Umbilical cord (tissue), 2 donors: ENCODE data around the gene HM13. TPM values are rescaled to one million over a fixed set of nuclear protein-coding genes. Genes with fewer than 3 reads are reported as not detected.
"Not testable (repeated sequence)": the region's sequence is repeated elsewhere in the genome, so short reads cannot be mapped to it uniquely, and the experiment has no call there.

Experiments
- DNase-seq: peaks from one replicate; pipeline ENCODE4 v3.0.0-alpha.2; 2015; ENCODE audit warnings: low spot score
- total RNA-seq: library from RNA; depleted of rRNA; stranded (reverse); fragments of >200 nt; gene quantifications from one replicate; pipeline ENCODE4 v1.2.3, GENCODE V29; 2014; ENCODE audit warnings: low replicate concordance; ENCODE audit not compliant: insufficient read depth

The HM13 gene
- total RNA-seq, 1 donor from 2014 or later = 42.1 TPM

DNA sequence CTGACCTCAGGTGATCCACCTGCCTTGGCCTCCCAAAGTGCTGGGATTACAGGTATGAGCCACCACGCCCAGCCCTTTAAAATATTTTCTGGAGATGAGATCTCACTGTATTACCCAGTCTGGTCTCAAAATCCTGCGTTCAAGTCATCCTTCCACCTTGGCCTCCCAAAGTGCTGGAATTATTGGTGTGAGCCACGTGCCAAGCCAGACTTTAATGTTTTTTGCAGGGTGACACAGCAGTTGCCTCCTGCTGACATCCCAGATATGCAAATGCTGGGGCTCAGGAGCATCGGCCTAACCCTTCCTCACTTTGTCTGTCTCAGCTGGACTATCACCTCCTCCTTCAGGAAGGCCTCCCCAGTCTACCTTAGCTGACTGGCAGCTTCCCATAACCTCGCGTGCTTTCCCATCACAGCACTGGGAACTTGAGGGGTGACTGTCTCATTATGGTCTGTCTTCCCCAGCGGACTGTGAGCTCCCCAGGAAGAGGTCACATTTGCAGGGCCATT is 76.5 kb downstream of the HM13 start:
- DNase-seq = no peak

DNA sequence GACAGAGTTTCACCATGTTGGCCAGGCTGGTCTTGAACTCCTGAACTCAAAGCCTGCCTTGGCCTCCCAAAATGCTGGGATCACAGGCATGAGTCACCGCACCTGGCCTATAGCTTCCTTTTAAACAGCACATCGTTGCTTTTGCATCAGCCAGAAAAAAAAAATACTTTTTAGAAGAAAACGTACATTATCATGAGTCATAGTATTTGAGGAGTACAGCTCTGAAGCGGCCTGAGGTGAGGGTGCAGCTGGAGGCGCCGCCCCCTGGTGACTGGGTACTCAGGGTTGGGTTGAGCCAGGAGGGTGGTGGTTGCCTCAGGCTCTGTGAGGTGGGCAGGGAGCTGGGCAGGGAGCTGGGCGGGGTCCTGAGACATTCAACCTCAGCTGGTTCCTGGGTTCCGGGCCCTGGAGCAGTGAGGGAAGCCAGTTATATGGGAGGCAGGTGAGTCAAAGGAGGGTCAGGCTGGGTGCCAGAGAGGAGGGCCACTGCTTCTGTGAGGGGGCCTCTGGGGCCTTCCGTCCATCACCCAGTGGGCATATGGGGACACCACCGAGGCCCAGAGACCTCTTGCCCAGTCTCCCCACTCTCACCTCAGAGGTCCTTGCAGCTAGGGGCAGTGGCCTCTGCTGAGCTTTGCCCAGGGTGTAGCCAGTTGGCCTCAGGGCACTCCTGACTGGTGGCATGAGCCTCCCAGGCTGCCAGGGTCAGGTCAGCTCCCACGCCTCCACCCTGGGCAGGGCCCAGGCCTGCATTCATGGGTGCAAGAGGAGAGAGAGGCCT is 79.2 kb downstream of the HM13 start:
- DNase-seq = peak; percentile 73

GRCh38 chr20:31594002-31594557 is 79.8 kb downstream of the HM13 start:
- no peak for DNase-seq

DNA sequence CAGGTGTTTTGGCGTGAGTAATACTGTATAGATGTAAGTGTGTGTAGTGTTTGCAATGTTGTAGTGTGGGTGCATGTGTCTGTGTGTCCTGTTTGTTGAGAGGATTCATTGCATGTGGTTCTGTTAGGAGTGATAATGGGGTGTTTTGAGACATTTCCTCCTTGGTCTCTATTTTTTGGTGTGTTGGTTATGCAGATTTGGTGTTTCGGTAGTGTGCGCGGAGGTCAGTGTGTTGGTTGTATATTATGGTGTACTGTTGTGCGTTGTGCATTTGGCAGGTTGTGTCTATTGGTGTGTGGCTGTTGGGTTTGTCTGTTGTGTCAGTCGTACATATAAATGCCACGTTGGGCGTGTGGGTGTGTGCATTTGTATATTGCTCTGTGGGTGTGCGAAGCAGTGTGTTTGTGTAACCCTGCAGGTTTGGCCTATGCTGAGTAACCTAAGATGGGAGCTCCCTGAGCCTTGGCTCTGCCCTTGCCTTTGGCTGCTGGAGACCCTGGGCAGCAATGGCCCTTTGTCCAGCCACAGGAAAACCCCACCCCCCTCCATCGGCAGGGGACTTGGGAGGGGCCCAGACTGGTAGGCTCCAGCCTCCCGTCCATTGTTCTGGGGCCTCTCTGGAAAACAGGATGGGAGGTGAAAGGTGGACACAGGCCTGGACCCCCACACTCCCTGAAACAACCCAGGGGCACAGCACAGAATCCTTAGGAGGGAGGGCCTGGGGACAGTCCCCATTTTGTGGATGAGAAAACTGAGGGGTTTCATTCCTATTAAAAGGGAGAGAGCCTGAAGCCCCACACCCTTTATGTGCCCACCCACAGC is 80.5 kb downstream of the HM13 start:
- DNase-seq = no peak

GRCh38 chr20:31595380-31595653 is 81.1 kb downstream of the HM13 start:
- DNase-seq = no peak

DNA sequence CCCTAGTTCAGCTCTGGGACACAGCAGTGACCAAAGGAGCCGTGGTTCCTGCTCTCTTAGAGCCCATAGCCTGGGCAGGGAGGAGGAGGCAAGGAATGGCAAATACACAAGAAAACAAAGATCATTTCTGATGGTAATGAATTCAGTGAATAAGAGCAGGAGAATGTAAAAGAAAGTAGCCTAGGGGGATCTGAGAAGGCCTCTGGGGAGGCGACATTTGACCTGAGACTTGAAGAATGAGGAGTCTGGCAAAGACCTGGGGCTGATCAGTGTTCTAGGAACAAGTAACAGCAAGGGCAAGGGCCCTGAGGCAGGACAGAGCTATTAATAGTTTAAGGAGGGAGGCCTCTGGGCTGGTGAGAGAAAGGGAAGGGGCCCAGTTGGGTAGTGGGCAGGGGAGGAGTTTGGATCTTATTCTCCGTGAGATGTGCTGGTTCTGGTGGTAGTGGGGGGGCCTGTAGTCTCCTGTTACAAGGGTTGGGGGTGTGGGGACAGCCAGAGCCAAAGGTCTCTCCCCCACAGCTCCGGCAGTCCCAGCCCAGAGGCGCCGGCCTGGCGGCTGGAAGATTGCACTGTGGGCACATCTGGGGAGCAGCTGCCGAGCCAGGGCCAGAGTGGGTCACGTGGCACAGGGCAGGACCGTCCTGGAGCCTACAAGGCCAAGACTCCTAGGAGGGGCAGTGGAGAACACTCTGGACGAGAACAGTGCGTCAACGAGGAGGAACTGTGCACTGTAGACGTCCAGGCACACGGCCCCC is 81.6 kb downstream of the HM13 start:
- peak; percentile 92 for DNase-seq

GRCh38 chr20:31596412-31596715 is 82.1 kb downstream of the HM13 start:
- DNase-seq = not testable (repeated sequence)

GRCh38 chr20:31596831-31597480 is 82.7 kb downstream of the HM13 start:
- no peak for DNase-seq

- DNase-seq = no peak
Observed at GRCh38 chr20:31597481-31597855, 83.2 kb downstream of the HM13 start.

DNA sequence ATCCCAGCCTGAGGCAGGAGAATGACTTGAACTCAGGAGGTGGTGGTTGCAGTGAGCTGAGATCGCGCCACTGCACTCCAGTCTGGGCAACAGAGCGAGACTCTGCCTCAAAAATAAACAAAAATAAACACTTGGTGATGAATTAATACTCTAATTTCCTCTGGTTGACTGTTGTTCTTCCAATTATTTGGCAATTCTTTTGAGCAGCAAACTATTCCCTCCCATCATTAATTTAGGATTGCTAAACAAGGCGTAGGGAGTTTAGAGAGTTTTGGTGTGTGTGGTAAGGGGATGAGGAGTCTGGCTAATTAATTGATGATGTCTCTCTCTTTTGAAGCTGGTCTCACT is 88.2 kb downstream of the HM13 start:
- DNase-seq = no peak

- DNase-seq = no peak
Observed at GRCh38 chr20:31602779-31603441, 88.7 kb downstream of the HM13 start.

GRCh38 chr20:31603822-31604566 is 89.8 kb downstream of the HM13 start:
- DNase-seq = peak; percentile 97

DNA sequence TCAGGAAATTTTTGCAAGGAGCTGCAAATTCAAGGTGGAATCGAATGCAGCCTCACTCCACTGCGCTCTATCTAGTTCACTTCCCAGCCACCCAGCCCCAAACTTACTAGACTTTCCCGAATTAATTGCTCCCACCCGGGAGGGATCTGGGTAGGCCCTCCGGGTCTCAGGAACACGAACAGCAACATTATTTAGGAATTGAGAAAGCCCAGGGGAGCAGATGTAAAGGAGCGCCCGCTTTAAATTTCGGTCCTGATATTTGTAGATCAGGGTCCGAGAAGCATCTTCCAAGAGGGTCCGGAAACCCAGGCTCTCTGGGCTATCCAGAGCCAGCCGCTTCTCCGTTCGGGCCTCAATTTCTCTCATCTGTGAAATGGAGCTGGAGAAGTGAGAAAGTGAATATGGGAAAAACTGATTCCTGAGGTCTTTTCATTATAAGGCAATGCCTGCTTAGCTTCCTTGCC is 90.4 kb downstream of the HM13 start:
- no peak for DNase-seq

DNA sequence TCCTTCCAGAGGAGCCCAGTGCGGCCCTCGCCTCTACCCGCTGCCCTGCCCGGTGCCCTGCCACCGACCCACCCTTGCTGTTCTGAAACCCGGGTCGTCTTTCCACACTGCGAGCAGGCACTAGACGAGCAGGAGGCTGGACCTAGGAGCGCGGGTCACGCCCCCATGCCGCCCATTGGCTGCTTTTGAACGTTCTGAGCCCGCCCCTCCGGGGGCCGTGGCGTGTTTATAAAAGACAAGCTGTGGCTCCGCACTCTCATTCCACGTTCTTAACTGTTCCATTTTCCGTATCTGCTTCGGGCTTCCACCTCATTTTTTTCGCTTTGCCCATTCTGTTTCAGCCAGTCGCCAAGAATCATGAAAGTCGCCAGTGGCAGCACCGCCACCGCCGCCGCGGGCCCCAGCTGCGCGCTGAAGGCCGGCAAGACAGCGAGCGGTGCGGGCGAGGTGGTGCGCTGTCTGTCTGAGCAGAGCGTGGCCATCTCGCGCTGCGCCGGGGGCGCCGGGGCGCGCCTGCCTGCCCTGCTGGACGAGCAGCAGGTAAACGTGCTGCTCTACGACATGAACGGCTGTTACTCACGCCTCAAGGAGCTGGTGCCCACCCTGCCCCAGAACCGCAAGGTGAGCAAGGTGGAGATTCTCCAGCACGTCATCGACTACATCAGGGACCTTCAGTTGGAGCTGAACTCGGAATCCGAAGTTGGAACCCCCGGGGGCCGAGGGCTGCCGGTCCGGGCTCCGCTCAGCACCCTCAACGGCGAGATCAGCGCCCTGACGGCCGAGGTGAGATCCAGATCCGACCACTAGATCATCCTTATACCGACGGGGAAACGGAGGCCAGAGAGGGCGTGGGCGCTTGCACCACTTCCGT is 91.0 kb downstream of the HM13 start, which contains the start of gene ID1:
ID1 (plus strand) TSS at position 259 of the 871 bp plus-strand sequence; CDS start at position 358, 99 bp downstream.
- peak; percentile 98 for DNase-seq

GRCh38 chr20:31605902-31606803 is 91.9 kb downstream of the HM13 start:
- DNase-seq = no peak

DNA sequence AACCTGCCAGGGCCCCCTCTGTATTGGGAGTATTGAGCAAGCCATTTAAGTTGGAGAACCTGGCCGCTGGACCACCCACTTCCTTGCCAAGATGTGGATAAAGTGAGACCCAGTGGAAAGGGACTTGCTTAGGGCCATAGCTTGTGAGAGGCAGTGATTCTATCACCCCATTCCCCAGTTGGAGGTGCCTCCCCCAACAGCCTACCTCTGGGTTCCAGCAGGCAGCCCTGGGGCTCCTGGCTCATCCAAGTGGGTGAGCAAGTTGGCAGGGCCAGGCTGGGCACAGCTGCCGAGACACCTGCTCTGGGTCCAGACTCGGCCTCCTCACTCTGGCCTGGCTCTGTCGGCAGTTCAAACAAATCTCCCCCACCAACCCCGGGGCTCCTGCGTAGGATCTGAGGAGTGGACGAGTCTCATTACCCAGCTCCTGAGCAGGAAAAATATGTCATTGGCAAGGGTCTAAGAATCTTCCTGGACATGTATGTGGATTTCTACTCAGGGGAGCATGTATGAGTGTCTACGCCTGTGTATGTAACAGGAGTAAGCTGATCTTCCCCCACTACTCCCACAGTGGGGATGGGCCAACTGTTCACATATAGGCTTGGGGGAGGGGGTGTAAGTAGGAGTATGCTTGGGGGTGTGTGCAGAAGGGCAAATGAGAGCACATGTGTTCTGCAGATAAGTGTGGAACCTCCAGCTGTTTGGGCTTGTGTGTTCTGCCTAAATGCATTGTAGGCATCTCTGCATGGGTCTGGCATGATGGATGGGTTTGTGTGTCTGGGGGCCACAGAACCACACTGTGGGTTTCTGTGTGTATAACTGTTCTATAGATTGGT is 92.8 kb downstream of the HM13 start:
- peak; percentile 59 for DNase-seq

DNA sequence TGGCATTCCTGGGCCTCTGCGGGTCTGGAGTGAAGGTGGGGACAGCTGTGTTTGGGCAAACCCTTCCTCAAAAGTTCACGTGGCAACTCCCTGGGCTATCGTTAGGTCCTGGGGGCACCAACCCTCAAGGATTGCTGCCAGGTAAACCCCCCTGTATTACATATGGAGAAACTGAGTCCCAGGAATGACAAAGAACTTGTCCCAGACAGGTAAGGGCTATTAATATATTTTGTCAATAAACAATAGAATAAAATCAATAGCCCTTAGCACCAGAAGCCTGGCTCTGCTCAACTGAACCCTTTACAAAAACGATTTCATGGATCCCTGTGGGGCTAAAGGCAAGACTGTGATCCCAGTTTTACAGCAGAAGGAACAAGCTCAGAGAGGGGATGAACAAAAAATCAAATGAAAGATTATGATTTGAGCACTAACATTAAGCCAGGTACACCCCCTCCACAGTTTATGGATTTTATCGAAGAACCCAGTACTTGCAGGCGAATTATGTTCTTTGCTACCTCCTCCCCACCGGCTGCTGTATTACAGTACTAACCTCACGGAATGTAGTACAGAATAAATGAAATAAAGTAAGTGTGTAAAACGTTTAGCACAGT is 93.5 kb downstream of the HM13 start:
- DNase-seq = no peak
